Spleen (tissue), 7 donors: ENCODE measurements around the gene ZNF687.

Experiments
- POLR2A ChIP-seq, 3 donors: fragments of 450-650 bp; IDR thresholded peaks; one replicate each; pipeline ENCODE4 v1.5.1; 2017; ENCODE audit warnings: antibody characterized with exemption in 3 of 3, mild to moderate bottlenecking in 1 of 3
- POLR2AphosphoS5 ChIP-seq, 3 donors: sonication (generic); formaldehyde crosslinking; IDR thresholded peaks; one replicate each; pipeline ENCODE4 v1.5.1; 2017; ENCODE audit warnings: antibody characterized with exemption in 3 of 3
- TF ChIP-seq, protein P1 (sequence below), 11 experiments: fragments of 200-600 bp in 7 of 11; fragments of 450-650 bp in 4 of 11; sonication (generic) in 4 of 11; IDR thresholded peaks in 8 of 11; conservative IDR thresholded peaks in 3 of 11; 1 replicate in 7 of 11; 2 replicates in 4 of 11; pipeline versions ENCODE4 v1.4.0 to v1.8.0; 2016 to 2021; ENCODE audit warnings: antibody characterized with exemption in 11 of 11, inconsistent platforms in 4 of 11, mild to moderate bottlenecking in 1 of 11
- donor health status: DM: no; HTN: no; CAD: no; lungs with moderate emphysema.
- donor health status: DM: no; HTN: no; CAD: no.
- donor health status: DM: no; HTN: no; CAD: no.

DNA sequence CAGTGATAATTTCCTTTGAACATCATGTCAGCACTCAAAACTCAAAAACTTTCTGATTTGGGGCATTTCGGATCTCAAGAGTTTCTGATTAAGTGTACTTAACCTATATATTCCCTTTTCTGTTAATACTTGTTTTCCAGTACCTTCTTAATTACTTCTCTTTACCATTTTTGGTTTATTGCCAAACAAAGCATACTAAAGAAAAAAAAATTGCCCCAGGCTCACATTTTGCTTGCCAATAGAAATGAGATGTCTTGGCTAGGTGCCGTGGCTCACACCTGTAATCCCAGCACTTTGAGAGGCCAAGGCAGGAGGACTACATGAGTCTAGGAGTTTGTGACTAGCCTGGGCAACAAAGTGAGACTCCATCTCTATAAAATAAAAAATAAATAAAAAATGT is 22.7 kb upstream of the ZNF687 start:
- TF ChIP-seq, protein P1, sequence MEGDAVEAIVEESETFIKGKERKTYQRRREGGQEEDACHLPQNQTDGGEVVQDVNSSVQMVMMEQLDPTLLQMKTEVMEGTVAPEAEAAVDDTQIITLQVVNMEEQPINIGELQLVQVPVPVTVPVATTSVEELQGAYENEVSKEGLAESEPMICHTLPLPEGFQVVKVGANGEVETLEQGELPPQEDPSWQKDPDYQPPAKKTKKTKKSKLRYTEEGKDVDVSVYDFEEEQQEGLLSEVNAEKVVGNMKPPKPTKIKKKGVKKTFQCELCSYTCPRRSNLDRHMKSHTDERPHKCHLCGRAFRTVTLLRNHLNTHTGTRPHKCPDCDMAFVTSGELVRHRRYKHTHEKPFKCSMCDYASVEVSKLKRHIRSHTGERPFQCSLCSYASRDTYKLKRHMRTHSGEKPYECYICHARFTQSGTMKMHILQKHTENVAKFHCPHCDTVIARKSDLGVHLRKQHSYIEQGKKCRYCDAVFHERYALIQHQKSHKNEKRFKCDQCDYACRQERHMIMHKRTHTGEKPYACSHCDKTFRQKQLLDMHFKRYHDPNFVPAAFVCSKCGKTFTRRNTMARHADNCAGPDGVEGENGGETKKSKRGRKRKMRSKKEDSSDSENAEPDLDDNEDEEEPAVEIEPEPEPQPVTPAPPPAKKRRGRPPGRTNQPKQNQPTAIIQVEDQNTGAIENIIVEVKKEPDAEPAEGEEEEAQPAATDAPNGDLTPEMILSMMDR (IDR thresholded peaks at IDR 0.05 in 8 of 11, conservative IDR thresholded peaks at IDR 0.05 in 3 of 11): no peak
- TF ChIP-seq POLR2AphosphoS5 (IDR thresholded peaks at IDR 0.05): no peak
- no peak for TF ChIP-seq POLR2A (IDR thresholded peaks at IDR 0.05)
